Neural progenitor cell (in vitro differentiated cells): ENCODE measurements around the gene LRCOL1.

Experiments
- CTCF ChIP-seq: fragments of 200-600 bp; sonication (generic); IDR thresholded peaks from 2 replicates; pipeline ENCODE4 v1.5.1; 2017; ENCODE audit warnings: antibody characterized with exemption, mild to moderate bottlenecking
- EZH2 ChIP-seq: fragments of 200-600 bp; sonication (generic); IDR thresholded peaks from 2 replicates; pipeline ENCODE4 v1.6.1; 2017; ENCODE audit warnings: antibody characterized with exemption, mild to moderate bottlenecking, moderate library complexity
- EZH2phosphoT487 ChIP-seq: fragments of 200-600 bp; sonication (generic); IDR thresholded peaks from 2 replicates; pipeline ENCODE4 v1.6.1; 2017; ENCODE audit warnings: antibody characterized with exemption

DNA sequence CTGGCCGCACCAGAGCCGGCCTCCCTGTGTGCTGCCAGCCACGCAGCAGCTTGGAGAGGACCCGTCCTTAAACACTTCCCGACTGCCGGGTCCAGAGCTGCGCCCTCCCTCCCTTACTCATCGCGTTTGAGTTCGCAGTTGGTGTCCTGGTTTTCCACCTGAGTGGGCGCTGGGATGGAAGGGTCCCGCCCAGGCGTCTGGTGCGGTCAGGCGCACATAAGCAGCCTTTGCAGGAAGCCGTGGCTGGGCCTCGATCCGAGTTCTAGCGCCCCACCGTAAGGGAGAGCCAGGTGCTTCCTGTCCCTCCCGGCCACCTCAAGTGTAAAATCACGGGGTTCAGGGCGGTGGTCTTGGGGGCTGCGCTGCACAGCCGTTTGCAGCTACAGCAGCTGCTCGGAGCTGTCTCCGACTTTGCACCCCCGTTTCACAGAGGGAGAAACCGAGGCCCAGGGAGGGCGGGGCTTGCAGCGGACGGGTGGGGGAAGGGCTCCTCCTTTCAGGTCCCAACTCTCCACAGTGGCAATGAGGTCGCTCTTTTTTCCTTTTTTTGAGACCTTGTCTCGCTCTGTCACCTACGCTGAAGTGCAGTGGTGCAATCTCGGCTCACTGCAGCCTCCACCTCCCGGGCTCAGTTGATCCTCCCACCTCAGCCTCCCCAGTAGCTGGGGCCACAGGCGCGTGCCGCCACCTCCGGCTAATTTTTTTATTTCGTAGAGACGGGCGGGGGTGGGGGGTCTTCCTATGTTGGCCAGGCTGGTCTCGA, 51.3 kb downstream of the LRCOL1 start:
- TF ChIP-seq CTCF, result no peak
- TF ChIP-seq EZH2phosphoT487, result no peak
- TF ChIP-seq EZH2, result no peak
